HepG2 (cell line): Measurements from ENCODE around the gene CHST6. TPM values are rescaled to one million over a fixed set of nuclear protein-coding genes. Genes with fewer than 3 reads are reported as not detected.
"Not testable (repeated sequence)": the region's sequence is repeated elsewhere in the genome, so short reads cannot be mapped to it uniquely, and the experiment has no call there.

ENCODE experiments used
- ATAC-seq: fragments of 200-7000 bp; cut with Tn5 transposase; 3 replicates; pipeline ENCODE4 v1.9.1; 2020; ENCODE audit warnings: mild to moderate bottlenecking, moderate library complexity
- BruUV-seq: library from RNA; stranded (reverse); fragments of 400-500 nt; replicated peaks from 2 replicates; lab custom pipeline; 2021; lab: Mats Ljungman, UMichigan
- CTCF ChIA-PET: fragments of 300-600 bp; formaldehyde crosslinking; extraction: SDS; loops from one replicate; lab custom pipeline; 2021; ENCODE audit warnings: low total read pairs, inconsistent platforms, low intra/inter-chr PET ratio; lab: Yijun Ruan, JAX
- POLR2A ChIA-PET: fragments of 350-600 bp; sonication (Branson Sonifier 250); formaldehyde crosslinking; loops from one replicate; lab custom pipeline; 2020; ENCODE audit warnings: antibody characterized with exemption, inconsistent platforms; lab: Yijun Ruan, JAX
- DNase-seq: peaks from one replicate; pipeline ENCODE4 v3.0.0-alpha.2; 2015; ENCODE audit warnings: low spot score
- FAIRE-seq: peaks from 3 replicates; lab custom pipeline; 2011; peaks lifted over from hg19 to GRCh38; lab: Jason Lieb, UNC
- H2AFZ ChIP-seq: one replicate; pipeline ENCODE4 v1.6.1; 2011; ENCODE audit warnings: low read length, inconsistent platforms
- H3K27ac ChIP-seq: fragments of 300-600 bp; 3 replicates; pipeline ENCODE4 v1.8.0; 2011; ENCODE audit warnings: mixed run types, mild to moderate bottlenecking, mixed read lengths, low read length, inconsistent platforms; ENCODE audit not compliant: insufficient read depth; ENCODE audit errors: extremely low read length
- H3K27me3 ChIP-seq, 2 experiments: fragments of 200-600 bp in 1 of 2; 2 replicates in 1 of 2; 3 replicates in 1 of 2; pipeline versions ENCODE4 v1.6.0 to v1.8.0; 2011; ENCODE audit warnings: low read length in 2 of 2, mild to moderate bottlenecking in 2 of 2, moderate library complexity in 2 of 2, inconsistent platforms in 1 of 2; ENCODE audit not compliant: insufficient read depth in 2 of 2, control insufficient read depth in 1 of 2
- H3K36me3 ChIP-seq, 2 experiments: fragments of 200-600 bp in 1 of 2; replicated peaks in 1 of 2; 2 replicates in 1 of 2; 3 replicates in 1 of 2; pipeline versions ENCODE4 v1.5.1 to v1.8.0; 2011; ENCODE audit warnings: low read length in 2 of 2, inconsistent platforms in 1 of 2; ENCODE audit not compliant: insufficient read depth in 2 of 2, control insufficient read depth in 1 of 2
- H3K4me1 ChIP-seq: 2 replicates; pipeline ENCODE4 v1.5.1; 2012; ENCODE audit warnings: low read length, inconsistent platforms; ENCODE audit not compliant: insufficient read depth
- H3K4me2 ChIP-seq: 2 replicates; pipeline ENCODE4 v1.6.0; 2011; ENCODE audit warnings: low read depth, low read length, inconsistent platforms
- H3K4me3 ChIP-seq, 3 experiments: fragments of 200-600 bp in 1 of 3; sonication (generic), shearing (Covaris generic) in 1 of 3; replicated peaks in 1 of 3; 2 replicates each; pipeline ENCODE4 v1.5.1; 2011 to 2016; ENCODE audit warnings: low read length in 3 of 3, inconsistent platforms in 2 of 3, low read depth in 2 of 3, mild to moderate bottlenecking in 2 of 3, control low read depth in 1 of 3, mixed read lengths in 1 of 3; ENCODE audit not compliant: insufficient read depth in 1 of 3
- H3K79me2 ChIP-seq: one replicate; pipeline ENCODE4 v1.6.1; 2011; ENCODE audit warnings: low read length, inconsistent platforms; ENCODE audit not compliant: insufficient read depth
- H3K9ac ChIP-seq: 2 replicates; pipeline ENCODE4 v1.6.0; 2011; ENCODE audit warnings: mild to moderate bottlenecking, low read depth, low read length, inconsistent platforms; ENCODE audit not compliant: insufficient read depth
- H3K9me3 ChIP-seq: 2 replicates; pipeline ENCODE4 v1.5.1; 2012; ENCODE audit warnings: mild to moderate bottlenecking, low read length
- H4K20me1 ChIP-seq: 2 replicates; pipeline ENCODE4 v1.6.0; 2011; ENCODE audit warnings: inconsistent platforms, mild to moderate bottlenecking, low read length, moderate library complexity; ENCODE audit not compliant: insufficient read depth
- BHLHE40 ChIP-seq: IDR thresholded peaks from 2 replicates; pipeline ENCODE4 v1.6.1; 2011; ENCODE audit warnings: low read length, improper control_type of control experiment
- CEBPG ChIP-seq: IDR thresholded peaks from 2 replicates; pipeline ENCODE4 v1.6.1; 2016
- CEBPZ ChIP-seq: IDR thresholded peaks from 2 replicates; pipeline ENCODE4 v1.6.1; 2012; ENCODE audit warnings: low read length, improper control_type of control experiment
- FOSL2 ChIP-seq: sonication (generic); formaldehyde crosslinking; IDR thresholded peaks from 2 replicates; pipeline ENCODE4 v1.4.0; 2020; ENCODE audit warnings: missing genetic modification reagents
- MTERF4 ChIP-seq: sonication (generic); formaldehyde crosslinking; IDR thresholded peaks from 2 replicates; pipeline ENCODE4 v1.8.0; 2023; ENCODE audit warnings: mild to moderate bottlenecking, missing genetic modification reagents
- NFE2 ChIP-seq: sonication (generic); formaldehyde crosslinking; IDR thresholded peaks from 2 replicates; pipeline ENCODE4 v1.4.0; 2020; ENCODE audit warnings: missing genetic modification reagents
- NR2F2 ChIP-seq: IDR thresholded peaks from 2 replicates; pipeline ENCODE4 v1.6.1; 2012; ENCODE audit warnings: low read depth, inconsistent platforms, borderline replicate concordance
- SPEN ChIP-seq: sonication (generic); formaldehyde crosslinking; IDR thresholded peaks from 2 replicates; pipeline ENCODE4 v1.5.1; 2020; ENCODE audit warnings: low read depth, mild to moderate bottlenecking, missing genetic modification reagents
- SRSF1 ChIP-seq: fragments of 200-400 bp; formaldehyde crosslinking; optimal IDR thresholded peaks from 2 replicates; pipeline ENCODE3; 2017; ENCODE audit warnings: mild to moderate bottlenecking, low read depth, low read length, moderate library complexity
- ZFP82 ChIP-seq: sonication (generic); formaldehyde crosslinking; IDR thresholded peaks from 2 replicates; pipeline ENCODE4 v1.5.1; 2020; ENCODE audit warnings: mild to moderate bottlenecking, missing genetic modification reagents, borderline replicate concordance
- ZNF362 ChIP-seq: sonication (generic); formaldehyde crosslinking; IDR thresholded peaks from 2 replicates; pipeline ENCODE4 v1.4.0; 2020; ENCODE audit warnings: missing genetic modification reagents, mild to moderate bottlenecking, borderline replicate concordance
- WGBS: methylation state at CpG from one replicate; pipeline ENCODE4 v1.1.6; 2017; ENCODE audit warnings: low lambda C conversion rate; 5-methylcytosine and 5-hydroxymethylcytosine counted together
- in situ Hi-C: cut with HindIII; loops from 2 replicates; pipeline ENCODE4 v1.10.0; 2017; ENCODE audit warnings: low pct_unique_long_range_greater_than_20kb; ENCODE audit not compliant: extremely low pct_ligation_motif_present
- intact Hi-C: fragments of 100-400 bp; cut with micrococcal nuclease; formaldehyde crosslinking; loops from one replicate; pipeline ENCODE4 v1.10.0; 2022; ENCODE audit not compliant: unreplicated experiment
- polyA plus RNA-seq, 8 experiments: library from polyadenylated mRNA; depleted of rRNA in 3 of 8; stranded (reverse) in 7 of 8; unstranded in 1 of 8; fragments of >200 nt; fragmentation: Illumina TruSeq in 4 of 8; extraction: Trizol in 4 of 8; gene quantifications; 2 replicates each; pipeline versions ENCODE4 v1.2.1 to v1.2.3, GENCODE V29; 2011 to 2016; ENCODE audit warnings: low read depth in 4 of 8, missing spikeins in 1 of 8, mixed read lengths in 1 of 8; ENCODE audit not compliant: insufficient read depth in 1 of 8
- total RNA-seq, 5 experiments: library from RNA; depleted of rRNA; stranded (reverse); fragments of >200 nt; fragmentation: Illumina TruSeq; extraction: Trizol; gene quantifications; 2 replicates each; pipeline ENCODE4 v1.2.3, GENCODE V29; 2016; ENCODE audit warnings: low read depth in 1 of 5

CHST6 gene
- total and polyA plus RNA-seq, 2 of the 13 experiments (the other 11 are each of a cell fraction or from before 2014, with no cell fraction given): 0.18 to 0.91 TPM

- no peak for TF ChIP-seq MTERF4 (CRISPR knock-in tag)
- TF ChIP-seq NFE2 (CRISPR knock-in tag): no peak
- peak; percentile 53; the same call in 1 of the 2 replicates for TF ChIP-seq CEBPG (CRISPR knock-in tag)
- no peak for TF ChIP-seq NR2F2
- peak; percentile 46 for TF ChIP-seq FOSL2
Observed at GRCh38 chr16:75502916-75503605, 7.8 kb upstream of the CHST6 start (continued).

- H3K36me3 ChIP-seq, H3K4me2 ChIP-seq, in situ Hi-C loops, BruUV-seq, POLR2A ChIA-PET, H4K20me1 ChIP-seq, H3K9ac ChIP-seq, H3K9me3 ChIP-seq, H2AFZ ChIP-seq, H3K27ac ChIP-seq, H3K4me3 ChIP-seq, H3K79me2 ChIP-seq, CTCF ChIA-PET, intact Hi-C loops, FAIRE-seq: not testable (repeated sequence)
- 30% methylated on average over 6 of the region's 6 CpGs for WGBS
- peak; percentile 54 for DNase-seq
- H3K27me3 ChIP-seq: peaks cover 0 to 11% of the 10 kb centered on the region in 2 experiments; a peak in 3 of 5 replicates
- ATAC-seq: peak; percentile 63
- peaks cover 52% of the 10 kb centered on the region for H3K4me1 ChIP-seq
Observed at GRCh38 chr16:75501820-75502219, 6.6 kb upstream of the CHST6 start.

GRCh38 chr16:75501359-75501758 is 6.1 kb upstream of the CHST6 start:
- POLR2A ChIA-PET: no interaction called here
- peaks cover 47% of the 10 kb centered on the region for H3K4me1 ChIP-seq
- H3K27me3 ChIP-seq: peaks cover 0 to 11% of the 10 kb centered on the region in 2 experiments; a peak in 3 of 5 replicates
- H3K9ac ChIP-seq: no peak overlapping the region
- FAIRE-seq (no peak), ATAC-seq (no peak), DNase-seq (no peak)
- H3K27ac ChIP-seq: no peak overlapping the region
- H3K79me2 ChIP-seq: no peaks in the 10 kb centered on the region
- BruUV-seq: no TSS peak
- 34% methylated on average over 5 of the region's 5 CpGs for WGBS
- no peaks in the 10 kb centered on the region for H3K9me3 ChIP-seq
- no peak overlapping the region for H3K4me3 ChIP-seq
- in situ Hi-C loops (no loop called here), intact Hi-C loops (no loop called here)
- CTCF ChIA-PET: no interaction called here
- no peak overlapping the region for H3K4me2 ChIP-seq
- H3K36me3 ChIP-seq: no peaks in the 10 kb centered on the region
- H2AFZ ChIP-seq: no peak overlapping the region
- H4K20me1 ChIP-seq: no peaks in the 10 kb centered on the region
- TF ChIP-seq SRSF1 (no peak), CEBPZ (no peak), BHLHE40 (peak; percentile 62), ZFP82 (CRISPR knock-in tag) (no peak), ZNF362 (CRISPR knock-in tag) (no peak), SPEN (CRISPR knock-in tag) (no peak)
